Measurements from ENCODE around the gene NECTIN2.
"Not testable (repeated sequence)": the region's sequence is repeated elsewhere in the genome, so short reads cannot be mapped to it uniquely, and the experiment has no call there.

The NECTIN2 gene

GRCh38 chr19:44903602-44904425, 57.7 kb downstream of the NECTIN2 start:
- intact Hi-C loops (cut with DNase I), result loop anchor here (2.0 to 5.0 kb wide), 2 partner anchors 47 to 153 kb away; no protein-coding TSS in a partner anchor
- peak; percentile 61 to 96 (median 82) for DNase-seq

- intact Hi-C loops (cut with DNase I), result loop anchor here (5.0 kb wide), 1 partner anchor 153 kb away; no protein-coding TSS in a partner anchor
- DNase-seq, result no peak
Observed at GRCh38 chr19:44904426-44904994, 58.4 kb downstream of the NECTIN2 start.

DNA sequence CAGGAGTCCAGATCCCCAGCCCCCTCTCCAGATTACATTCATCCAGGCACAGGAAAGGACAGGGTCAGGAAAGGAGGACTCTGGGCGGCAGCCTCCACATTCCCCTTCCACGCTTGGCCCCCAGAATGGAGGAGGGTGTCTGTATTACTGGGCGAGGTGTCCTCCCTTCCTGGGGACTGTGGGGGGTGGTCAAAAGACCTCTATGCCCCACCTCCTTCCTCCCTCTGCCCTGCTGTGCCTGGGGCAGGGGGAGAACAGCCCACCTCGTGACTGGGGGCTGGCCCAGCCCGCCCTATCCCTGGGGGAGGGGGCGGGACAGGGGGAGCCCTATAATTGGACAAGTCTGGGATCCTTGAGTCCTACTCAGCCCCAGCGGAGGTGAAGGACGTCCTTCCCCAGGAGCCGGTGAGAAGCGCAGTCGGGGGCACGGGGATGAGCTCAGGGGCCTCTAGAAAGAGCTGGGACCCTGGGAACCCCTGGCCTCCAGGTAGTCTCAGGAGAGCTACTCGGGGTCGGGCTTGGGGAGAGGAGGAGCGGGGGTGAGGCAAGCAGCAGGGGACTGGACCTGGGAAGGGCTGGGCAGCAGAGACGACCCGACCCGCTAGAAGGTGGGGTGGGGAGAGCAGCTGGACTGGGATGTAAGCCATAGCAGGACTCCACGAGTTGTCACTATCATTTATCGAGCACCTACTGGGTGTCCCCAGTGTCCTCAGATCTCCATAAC, 59.5 kb downstream of the NECTIN2 start, which contains the start of gene APOE:
APOE (plus strand) TSS at position 360 of the 724 bp plus-strand sequence. CDS start 829 bp downstream, outside the sequence.
- intact Hi-C loops (cut with DNase I), result no loop called here
- peak in 5 of 10 donors; percentile 25 to 89 (median 52) for DNase-seq

- intact Hi-C loops (cut with DNase I), result no loop called here
- no peak for DNase-seq
Observed at GRCh38 chr19:44907613-44908012, 61.5 kb downstream of the NECTIN2 start.

DNA sequence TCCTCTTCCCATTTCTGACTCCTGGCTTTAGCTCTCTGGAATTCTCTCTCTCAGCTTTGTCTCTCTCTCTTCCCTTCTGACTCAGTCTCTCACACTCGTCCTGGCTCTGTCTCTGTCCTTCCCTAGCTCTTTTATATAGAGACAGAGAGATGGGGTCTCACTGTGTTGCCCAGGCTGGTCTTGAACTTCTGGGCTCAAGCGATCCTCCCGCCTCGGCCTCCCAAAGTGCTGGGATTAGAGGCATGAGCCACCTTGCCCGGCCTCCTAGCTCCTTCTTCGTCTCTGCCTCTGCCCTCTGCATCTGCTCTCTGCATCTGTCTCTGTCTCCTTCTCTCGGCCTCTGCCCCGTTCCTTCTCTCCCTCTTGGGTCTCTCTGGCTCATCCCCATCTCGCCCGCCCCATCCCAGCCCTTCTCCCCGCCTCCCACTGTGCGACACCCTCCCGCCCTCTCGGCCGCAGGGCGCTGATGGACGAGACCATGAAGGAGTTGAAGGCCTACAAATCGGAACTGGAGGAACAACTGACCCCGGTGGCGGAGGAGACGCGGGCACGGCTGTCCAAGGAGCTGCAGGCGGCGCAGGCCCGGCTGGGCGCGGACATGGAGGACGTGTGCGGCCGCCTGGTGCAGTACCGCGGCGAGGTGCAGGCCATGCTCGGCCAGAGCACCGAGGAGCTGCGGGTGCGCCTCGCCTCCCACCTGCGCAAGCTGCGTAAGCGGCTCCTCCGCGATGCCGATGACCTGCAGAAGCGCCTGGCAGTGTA, 62.2 kb downstream of the NECTIN2 start:
- intact Hi-C loops (cut with DNase I), result no loop called here

DNA sequence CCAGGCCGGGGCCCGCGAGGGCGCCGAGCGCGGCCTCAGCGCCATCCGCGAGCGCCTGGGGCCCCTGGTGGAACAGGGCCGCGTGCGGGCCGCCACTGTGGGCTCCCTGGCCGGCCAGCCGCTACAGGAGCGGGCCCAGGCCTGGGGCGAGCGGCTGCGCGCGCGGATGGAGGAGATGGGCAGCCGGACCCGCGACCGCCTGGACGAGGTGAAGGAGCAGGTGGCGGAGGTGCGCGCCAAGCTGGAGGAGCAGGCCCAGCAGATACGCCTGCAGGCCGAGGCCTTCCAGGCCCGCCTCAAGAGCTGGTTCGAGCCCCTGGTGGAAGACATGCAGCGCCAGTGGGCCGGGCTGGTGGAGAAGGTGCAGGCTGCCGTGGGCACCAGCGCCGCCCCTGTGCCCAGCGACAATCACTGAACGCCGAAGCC, 62.8 kb downstream of the NECTIN2 start:
- intact Hi-C loops (cut with DNase I), result no loop called here
- DNase-seq, result no peak

More for the DNA sequence above, 62.2 kb downstream of the NECTIN2 start:
- DNase-seq, result no peak

- intact Hi-C loops (cut with DNase I), result no loop called here
- no peak for DNase-seq
Observed at GRCh38 chr19:44909775-44910174, 63.7 kb downstream of the NECTIN2 start.

DNA sequence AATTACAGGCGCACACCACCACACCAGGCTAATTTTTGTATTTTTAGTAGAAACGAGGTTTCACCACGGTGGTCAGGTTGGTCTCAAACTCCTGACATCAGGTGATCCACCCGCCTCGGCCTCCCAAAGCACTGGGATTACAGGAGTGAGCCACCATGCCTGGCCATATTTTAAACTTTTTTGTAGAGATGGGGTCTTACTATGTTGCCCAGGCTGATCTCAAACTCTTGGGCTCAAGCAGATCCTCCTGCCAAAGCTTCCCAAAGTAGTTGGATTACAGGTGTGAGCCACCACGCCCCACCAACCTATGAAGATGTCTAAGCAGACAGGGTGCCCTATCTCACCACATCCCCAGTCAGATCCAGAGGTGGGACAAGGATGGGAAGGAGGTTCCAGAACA, 65.8 kb downstream of the NECTIN2 start:
- intact Hi-C loops (cut with DNase I); DNase-seq: not testable (repeated sequence)

DNA sequence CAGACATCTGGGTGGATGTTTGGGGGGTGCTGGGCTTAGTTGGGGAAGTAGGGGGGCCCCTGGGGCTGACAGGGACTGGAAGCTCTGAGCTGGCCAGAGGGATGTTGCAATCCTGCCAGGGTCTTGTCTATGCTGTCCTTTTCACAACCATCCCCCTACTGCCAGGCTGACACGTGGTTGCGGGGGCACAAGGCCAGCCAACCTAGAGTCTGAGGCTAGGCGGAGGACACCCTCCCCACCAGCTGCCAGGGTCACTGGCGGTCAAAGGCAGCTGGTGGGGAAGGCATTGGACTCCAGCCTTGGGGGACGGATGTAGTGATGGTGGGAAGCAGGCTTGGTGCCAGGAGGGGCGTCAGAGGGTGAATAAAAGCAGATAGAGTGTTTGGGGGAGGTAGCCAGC, 66.8 kb downstream of the NECTIN2 start:
- intact Hi-C loops (cut with DNase I), result no loop called here
- DNase-seq, result peak; percentile 59 to 96 (median 80)

GRCh38 chr19:44913512-44914432, 67.7 kb downstream of the NECTIN2 start:
- DNase-seq; intact Hi-C loops (cut with DNase I): not testable (repeated sequence)

GRCh38 chr19:44914433-44915206, 68.5 kb downstream of the NECTIN2 start, which contains the start of gene APOC1:
TSS of gene APOC1 (plus strand) at chr19:44914608. CDS start at chr19:44914892, 284 bp downstream.
- intact Hi-C loops (cut with DNase I), result not testable (repeated sequence)
- DNase-seq, result peak; percentile 61 to 97 (median 84)

- intact Hi-C loops (cut with DNase I), result no loop called here
- no peak for DNase-seq
Observed at GRCh38 chr19:44924243-44924725, 78.2 kb downstream of the NECTIN2 start.

GRCh38 chr19:44925114-44925891, 79.2 kb downstream of the NECTIN2 start:
- DNase-seq, result peak; percentile 62 to 96 (median 79)
- intact Hi-C loops (cut with DNase I), result no loop called here

- intact Hi-C loops (cut with DNase I); DNase-seq: not testable (repeated sequence)
Observed at GRCh38 chr19:44926245-44927077, 80.4 kb downstream of the NECTIN2 start.

GRCh38 chr19:44927746-44928145, 81.6 kb downstream of the NECTIN2 start:
- intact Hi-C loops (cut with DNase I), result no loop called here
- DNase-seq, result no peak

DNA sequence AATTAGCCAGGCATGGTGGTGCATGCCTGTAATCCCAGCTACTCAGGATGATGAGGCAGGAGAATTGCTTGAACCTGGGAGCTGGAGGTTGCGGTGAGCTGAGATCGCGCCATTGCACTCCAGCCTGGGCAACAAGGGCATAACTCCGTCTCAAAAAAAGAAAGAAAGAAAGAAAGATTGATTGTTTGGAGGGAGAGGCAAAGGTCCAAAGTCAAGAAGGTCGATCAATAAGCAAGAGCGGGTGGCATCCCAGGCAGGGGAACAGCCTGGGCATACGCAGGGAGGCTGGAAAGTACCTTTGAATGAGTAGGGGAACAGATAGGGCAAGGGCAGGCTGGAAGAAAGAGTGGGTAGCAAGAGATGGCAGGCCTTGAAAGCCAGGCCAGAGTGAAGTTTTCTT, 84.0 kb downstream of the NECTIN2 start:
- intact Hi-C loops (cut with DNase I), result no loop called here

More for the DNA sequence above, 84.0 kb downstream of the NECTIN2 start:
- no peak for DNase-seq
